K562 (cell line): ENCODE measurements around the gene KIN. TPM values are rescaled to one million over a fixed set of nuclear protein-coding genes. Genes with fewer than 3 reads are reported as not detected.

ENCODE experiments used
- BHLHE40 ChIP-seq: IDR thresholded peaks from 2 replicates; pipeline ENCODE4 v1.6.1; 2011; ENCODE audit warnings: low read length, improper control_type of control experiment
- CHD2 ChIP-seq: IDR thresholded peaks from 2 replicates; pipeline ENCODE4 v1.6.1; 2011; ENCODE audit warnings: low read depth, low read length
- COPS2 ChIP-seq: fragments of 450-650 bp; conservative IDR thresholded peaks from 2 replicates; pipeline ENCODE4 v1.6.1; 2016; ENCODE audit warnings: mild to moderate bottlenecking, moderate library complexity
- ETV5 ChIP-seq: sonication (generic); formaldehyde crosslinking; IDR thresholded peaks from 2 replicates; pipeline ENCODE4 v1.4.0; 2020; ENCODE audit warnings: low read depth, mild to moderate bottlenecking, missing genetic modification reagents
- HCFC1 ChIP-seq: IDR thresholded peaks from 2 replicates; pipeline ENCODE4 v1.6.1; 2012; ENCODE audit warnings: low read depth, low read length, improper control_type of control experiment
- HDAC1 ChIP-seq, 2 experiments: fragments of 450-650 bp; IDR thresholded peaks; 2 replicates each; pipeline ENCODE4 v1.6.1; 2016 to 2017; ENCODE audit warnings: inconsistent platforms in 1 of 2, mild to moderate bottlenecking in 1 of 2, moderate library complexity in 1 of 2
- HDAC2 ChIP-seq: fragments of 450-650 bp; IDR thresholded peaks from 2 replicates; pipeline ENCODE4 v1.6.1; 2016; ENCODE audit warnings: mild to moderate bottlenecking
- HMGN3 ChIP-seq: IDR thresholded peaks from 2 replicates; pipeline ENCODE4 v1.6.1; 2011; ENCODE audit warnings: borderline replicate concordance, low read depth, mild to moderate bottlenecking, mixed read lengths, low read length; ENCODE audit not compliant: insufficient read length; ENCODE audit errors: extremely low read depth
- KDM5B ChIP-seq: fragments of 200-600 bp; sonication (generic); IDR thresholded peaks from 2 replicates; pipeline ENCODE4 v1.6.1; 2012; ENCODE audit warnings: low read depth, mild to moderate bottlenecking, moderate library complexity, low read length, control low read depth, inconsistent platforms; ENCODE audit not compliant: insufficient replicate concordance
- MXI1 ChIP-seq: IDR thresholded peaks from 2 replicates; pipeline ENCODE4 v1.6.1; 2011; ENCODE audit warnings: low read depth, mild to moderate bottlenecking, improper control_type of control experiment, low read length
- RAD21 ChIP-seq, 2 experiments: fragments of 250-450 bp in 1 of 2; fragments of 450-650 bp in 1 of 2; sonication (Bioruptor Pico) in 1 of 2; formaldehyde crosslinking in 1 of 2; IDR thresholded peaks in 1 of 2; conservative IDR thresholded peaks in 1 of 2; 2 replicates each; pipeline versions ENCODE4 v1.4.0 to v1.8.0; 2020 to 2022; ENCODE audit warnings: mild to moderate bottlenecking in 2 of 2, moderate library complexity in 1 of 2
- SIRT6 ChIP-seq: IDR thresholded peaks from one replicate; pipeline ENCODE4 v1.6.1; 2012; ENCODE audit warnings: low read depth, mild to moderate bottlenecking, control low read depth, inconsistent platforms, low read length, moderate library complexity
- SP1 ChIP-seq: sonication (generic); formaldehyde crosslinking; IDR thresholded peaks from 2 replicates; pipeline ENCODE4 v1.8.1; 2022; ENCODE audit warnings: mild to moderate bottlenecking, missing genetic modification reagents
- SUPT5H ChIP-seq: fragments of 450-650 bp; IDR thresholded peaks from 2 replicates; pipeline ENCODE4 v1.6.1; 2016
- TGIF2 ChIP-seq: sonication (generic); formaldehyde crosslinking; IDR thresholded peaks from 2 replicates; pipeline ENCODE4 v1.8.1; 2022; ENCODE audit warnings: mild to moderate bottlenecking, missing genetic modification reagents, moderate library complexity
- ZSCAN29 ChIP-seq: fragments of 450-650 bp; IDR thresholded peaks from 2 replicates; pipeline ENCODE4 v1.6.1; 2017
- polyA plus RNA-seq, 8 experiments: library from polyadenylated mRNA; depleted of rRNA in 4 of 8; stranded (reverse) in 5 of 8; unstranded in 3 of 8; fragments of >200 nt; fragmentation: Nextera tagmentation in 2 of 8; fragmentation: Illumina TruSeq in 1 of 8; extraction: Ambion mirVana in 2 of 8; extraction: Trizol in 1 of 8; gene quantifications; 2 replicates each; pipeline versions ENCODE4 v1.2.1 to v1.2.3, GENCODE V29; 2011 to 2014; ENCODE audit warnings: inconsistent platforms in 1 of 8, missing spikeins in 1 of 8
- total RNA-seq, 7 experiments: library from RNA; depleted of rRNA in 6 of 7; stranded (reverse); fragments of >200 nt in 6 of 7; fragmentation: Illumina TruSeq in 2 of 7; extraction: Trizol in 2 of 7; gene quantifications; 2 replicates each; pipeline versions ENCODE4 v1.2.1 to v1.2.3, GENCODE V29; 2011 to 2021; ENCODE audit warnings: low replicate concordance in 1 of 7
- TF ChIP-seq, protein P1 (sequence below): sonication (generic); formaldehyde crosslinking; IDR thresholded peaks from 2 replicates; pipeline ENCODE4 v1.4.0; 2020; ENCODE audit warnings: mild to moderate bottlenecking, missing genetic modification reagents
- TF ChIP-seq, protein P2 (sequence below), 2 experiments: fragments of 450-650 bp; conservative IDR thresholded peaks; 2 replicates each; pipeline ENCODE4 v1.6.1; 2017; ENCODE audit warnings: mild to moderate bottlenecking in 2 of 2, moderate library complexity in 2 of 2
- TF ChIP-seq, protein P3 (sequence below): fragments of 250-450 bp; sonication (Bioruptor Pico); IDR thresholded peaks from 2 replicates; pipeline ENCODE4 v1.8.0; 2021; ENCODE audit warnings: moderate library complexity, mild to moderate bottlenecking, inconsistent platforms
- TF ChIP-seq, protein P4 (sequence below): sonication (generic); formaldehyde crosslinking; IDR thresholded peaks from 2 replicates; pipeline ENCODE4 v1.8.1; 2023; ENCODE audit warnings: mild to moderate bottlenecking, missing genetic modification reagents

The KIN gene
- total and polyA plus RNA-seq, 9 of the 15 experiments (the other 6 are each of a cell fraction or from before 2014, with no cell fraction given): 11.7 to 35.6 (median 16.0) TPM

DNA sequence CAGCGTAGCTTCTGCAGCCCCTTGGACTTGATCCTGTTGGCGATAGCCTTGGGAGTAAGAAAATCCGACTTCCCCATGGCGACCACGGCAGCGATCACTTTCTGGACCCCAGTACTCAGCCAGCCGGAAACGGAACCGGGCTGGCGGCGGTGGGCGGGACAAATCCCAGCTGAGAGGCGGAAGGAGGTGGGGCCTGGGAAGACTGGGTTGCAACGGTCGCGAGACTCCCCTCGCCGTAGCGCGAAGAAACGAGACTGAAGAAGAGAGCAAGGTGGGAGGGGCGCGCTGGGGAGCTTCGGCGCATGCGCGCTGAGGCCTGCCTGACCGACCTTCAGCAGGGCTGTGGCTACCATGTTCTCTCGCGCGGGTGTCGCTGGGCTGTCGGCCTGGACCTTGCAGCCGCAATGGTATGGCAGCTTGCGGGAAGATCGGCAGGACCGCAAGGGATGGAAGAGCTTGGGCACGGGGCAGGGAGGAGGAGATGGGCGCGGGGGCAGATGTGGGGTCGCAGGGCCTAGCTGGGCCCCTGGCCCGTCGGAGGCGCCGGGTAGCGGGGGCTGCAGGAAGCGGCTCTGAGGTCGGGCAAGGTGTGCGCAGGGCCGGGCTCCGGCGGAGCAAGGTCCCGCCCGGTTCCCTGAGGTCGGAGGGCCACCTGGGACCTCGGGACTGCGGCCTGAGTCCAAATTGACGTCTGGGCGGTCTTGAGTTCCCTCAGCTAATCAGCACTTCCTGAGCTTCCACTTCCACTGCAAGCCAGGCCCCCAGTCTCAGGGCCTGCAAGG lies at the start of gene KIN, which contains the start of gene ATP5F1C (continued):
- TF ChIP-seq MXI1 (0 out of 2 replicates have a peak, but pooled peaks have one; percentile 34), SP1 (CRISPR knock-in tag) (peak; percentile 71; the same call in 1 of the 2 replicates), HCFC1 (peak; percentile 30; the same call in 1 of the 2 replicates), HDAC2 (no peak), HDAC1 (IDR thresholded peaks at IDR 0.05) (peak in 1 of 2 experiments; percentile 64; a peak in 2 of 4 replicates), HMGN3 (peak; percentile 57), TGIF2 (0 out of 2 replicates have a peak, but pooled peaks have one; percentile 42), RAD21 (CRISPR knock-in tag; conservative IDR thresholded peaks at IDR 0.05 in 1 of 2, IDR thresholded peaks at IDR 0.05 in 1 of 2) (no peak), ETV5 (CRISPR knock-in tag) (peak; percentile 45; the same call in 1 of the 2 replicates), COPS2 (no peak), BHLHE40 (no peak), SUPT5H (peak; percentile 97), KDM5B (peak; percentile 95), CHD2 (peak; percentile 99), ZSCAN29 (0 out of 2 replicates have a peak, but pooled peaks have one; percentile 36), SIRT6 (no peak)
- TF ChIP-seq, protein P1, sequence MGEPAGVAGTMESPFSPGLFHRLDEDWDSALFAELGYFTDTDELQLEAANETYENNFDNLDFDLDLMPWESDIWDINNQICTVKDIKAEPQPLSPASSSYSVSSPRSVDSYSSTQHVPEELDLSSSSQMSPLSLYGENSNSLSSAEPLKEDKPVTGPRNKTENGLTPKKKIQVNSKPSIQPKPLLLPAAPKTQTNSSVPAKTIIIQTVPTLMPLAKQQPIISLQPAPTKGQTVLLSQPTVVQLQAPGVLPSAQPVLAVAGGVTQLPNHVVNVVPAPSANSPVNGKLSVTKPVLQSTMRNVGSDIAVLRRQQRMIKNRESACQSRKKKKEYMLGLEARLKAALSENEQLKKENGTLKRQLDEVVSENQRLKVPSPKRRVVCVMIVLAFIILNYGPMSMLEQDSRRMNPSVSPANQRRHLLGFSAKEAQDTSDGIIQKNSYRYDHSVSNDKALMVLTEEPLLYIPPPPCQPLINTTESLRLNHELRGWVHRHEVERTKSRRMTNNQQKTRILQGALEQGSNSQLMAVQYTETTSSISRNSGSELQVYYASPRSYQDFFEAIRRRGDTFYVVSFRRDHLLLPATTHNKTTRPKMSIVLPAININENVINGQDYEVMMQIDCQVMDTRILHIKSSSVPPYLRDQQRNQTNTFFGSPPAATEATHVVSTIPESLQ (CRISPR knock-in tag): 0 out of 2 replicates have a peak, but pooled peaks have one; percentile 77
- TF ChIP-seq, protein P2, sequence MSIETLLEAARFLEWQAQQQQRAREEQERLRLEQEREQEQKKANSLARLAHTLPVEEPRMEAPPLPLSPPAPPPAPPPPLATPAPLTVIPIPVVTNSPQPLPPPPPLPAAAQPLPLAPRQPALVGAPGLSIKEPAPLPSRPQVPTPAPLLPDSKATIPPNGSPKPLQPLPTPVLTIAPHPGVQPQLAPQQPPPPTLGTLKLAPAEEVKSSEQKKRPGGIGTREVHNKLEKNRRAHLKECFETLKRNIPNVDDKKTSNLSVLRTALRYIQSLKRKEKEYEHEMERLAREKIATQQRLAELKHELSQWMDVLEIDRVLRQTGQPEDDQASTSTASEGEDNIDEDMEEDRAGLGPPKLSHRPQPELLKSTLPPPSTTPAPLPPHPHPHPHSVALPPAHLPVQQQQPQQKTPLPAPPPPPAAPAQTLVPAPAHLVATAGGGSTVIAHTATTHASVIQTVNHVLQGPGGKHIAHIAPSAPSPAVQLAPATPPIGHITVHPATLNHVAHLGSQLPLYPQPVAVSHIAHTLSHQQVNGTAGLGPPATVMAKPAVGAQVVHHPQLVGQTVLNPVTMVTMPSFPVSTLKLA (conservative IDR thresholded peaks at IDR 0.05): peak in 1 of 2 experiments; percentile 53; a peak in 1 of 4 replicates
- TF ChIP-seq, protein P3, sequence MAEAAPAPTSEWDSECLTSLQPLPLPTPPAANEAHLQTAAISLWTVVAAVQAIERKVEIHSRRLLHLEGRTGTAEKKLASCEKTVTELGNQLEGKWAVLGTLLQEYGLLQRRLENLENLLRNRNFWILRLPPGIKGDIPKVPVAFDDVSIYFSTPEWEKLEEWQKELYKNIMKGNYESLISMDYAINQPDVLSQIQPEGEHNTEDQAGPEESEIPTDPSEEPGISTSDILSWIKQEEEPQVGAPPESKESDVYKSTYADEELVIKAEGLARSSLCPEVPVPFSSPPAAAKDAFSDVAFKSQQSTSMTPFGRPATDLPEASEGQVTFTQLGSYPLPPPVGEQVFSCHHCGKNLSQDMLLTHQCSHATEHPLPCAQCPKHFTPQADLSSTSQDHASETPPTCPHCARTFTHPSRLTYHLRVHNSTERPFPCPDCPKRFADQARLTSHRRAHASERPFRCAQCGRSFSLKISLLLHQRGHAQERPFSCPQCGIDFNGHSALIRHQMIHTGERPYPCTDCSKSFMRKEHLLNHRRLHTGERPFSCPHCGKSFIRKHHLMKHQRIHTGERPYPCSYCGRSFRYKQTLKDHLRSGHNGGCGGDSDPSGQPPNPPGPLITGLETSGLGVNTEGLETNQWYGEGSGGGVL (CRISPR knock-in tag): no peak
- TF ChIP-seq, protein P4, sequence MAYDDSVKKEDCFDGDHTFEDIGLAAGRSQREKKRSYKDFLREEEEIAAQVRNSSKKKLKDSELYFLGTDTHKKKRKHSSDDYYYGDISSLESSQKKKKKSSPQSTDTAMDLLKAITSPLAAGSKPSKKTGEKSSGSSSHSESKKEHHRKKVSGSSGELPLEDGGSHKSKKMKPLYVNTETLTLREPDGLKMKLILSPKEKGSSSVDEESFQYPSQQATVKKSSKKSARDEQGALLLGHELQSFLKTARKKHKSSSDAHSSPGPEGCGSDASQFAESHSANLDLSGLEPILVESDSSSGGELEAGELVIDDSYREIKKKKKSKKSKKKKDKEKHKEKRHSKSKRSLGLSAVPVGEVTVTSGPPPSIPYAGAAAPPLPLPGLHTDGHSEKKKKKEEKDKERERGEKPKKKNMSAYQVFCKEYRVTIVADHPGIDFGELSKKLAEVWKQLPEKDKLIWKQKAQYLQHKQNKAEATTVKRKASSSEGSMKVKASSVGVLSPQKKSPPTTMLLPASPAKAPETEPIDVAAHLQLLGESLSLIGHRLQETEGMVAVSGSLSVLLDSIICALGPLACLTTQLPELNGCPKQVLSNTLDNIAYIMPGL (CRISPR knock-in tag): 0 out of 2 replicates have a peak, but pooled peaks have one; percentile 60
